Neural progenitor cell (in vitro differentiated cells): ENCODE measurements around the gene NBEA.

Experiments
- CTCF ChIP-seq: fragments of 200-600 bp; sonication (generic); IDR thresholded peaks from 2 replicates; pipeline ENCODE4 v1.5.1; 2017; ENCODE audit warnings: antibody characterized with exemption, mild to moderate bottlenecking
- EZH2 ChIP-seq: fragments of 200-600 bp; sonication (generic); IDR thresholded peaks from 2 replicates; pipeline ENCODE4 v1.6.1; 2017; ENCODE audit warnings: antibody characterized with exemption, mild to moderate bottlenecking, moderate library complexity

GRCh38 chr13:35309706-35310105 lies 367.6 kb downstream of the NBEA start:
- no peak for TF ChIP-seq CTCF
- TF ChIP-seq EZH2 = no peak
